Lung (tissue), 12 donors: ENCODE results near the gene EML1. TPM values are rescaled to one million over a fixed set of nuclear protein-coding genes. Genes with fewer than 3 reads are reported as not detected.

ENCODE experiments used
- ATAC-seq: fragments of 200-7000 bp; cut with Tn5 transposase; one replicate; pipeline ENCODE4 v1.9.1; 2020; ENCODE audit warnings: moderate number of reproducible peaks; ENCODE audit not compliant: insufficient read depth, low FRiP score
- DNase-seq, 3 donors: peaks; one replicate each; pipeline ENCODE4 v3.0.0-alpha.2; 2013 to 2017
- H3K27ac ChIP-seq, 2 donors: one replicate each; pipeline ENCODE4 v1.5.1; 2013; ENCODE audit warnings: mild to moderate bottlenecking in 2 of 2, moderate library complexity in 2 of 2, control low read depth in 1 of 2, inconsistent platforms in 1 of 2, low read depth in 1 of 2, low read length in 1 of 2
- H3K27me3 ChIP-seq, 3 donors: one replicate each; pipeline ENCODE4 v1.5.1; 2013; ENCODE audit warnings: low read length in 2 of 3; ENCODE audit not compliant: control insufficient read depth in 3 of 3, insufficient read depth in 3 of 3
- H3K36me3 ChIP-seq, 4 donors: one replicate each; pipeline ENCODE4 v1.5.1; 2013; ENCODE audit warnings: low read length in 4 of 4, mild to moderate bottlenecking in 1 of 4, moderate library complexity in 1 of 4; ENCODE audit not compliant: control insufficient read depth in 4 of 4, insufficient read depth in 4 of 4
- H3K4me1 ChIP-seq, 5 donors: one replicate each; pipeline ENCODE4 v1.5.1; 2013; ENCODE audit warnings: low read length in 5 of 5, mild to moderate bottlenecking in 2 of 5, moderate library complexity in 1 of 5; ENCODE audit not compliant: control insufficient read depth in 5 of 5, insufficient read depth in 5 of 5
- H3K4me3 ChIP-seq: one replicate; pipeline ENCODE4 v1.5.1; 2013; ENCODE audit warnings: mild to moderate bottlenecking, control low read depth, moderate library complexity
- H3K9ac ChIP-seq, 2 donors: one replicate each; pipeline ENCODE4 v1.5.1; 2013; ENCODE audit warnings: low read length in 2 of 2, control low read depth in 1 of 2; ENCODE audit not compliant: insufficient read depth in 1 of 2
- H3K9me3 ChIP-seq, 4 donors: one replicate each; pipeline ENCODE4 v1.5.1; 2013; ENCODE audit warnings: low read length in 3 of 4, mild to moderate bottlenecking in 1 of 4, moderate library complexity in 1 of 4; ENCODE audit not compliant: control insufficient read depth in 4 of 4, insufficient read depth in 3 of 4
- WGBS, 2 donors: extraction: QIAGEN DNeasy Blood & Tissue Kit; methylation state at CpG; one replicate each; pipeline ENCODE4 v1.1.7; 2013; 5-methylcytosine and 5-hydroxymethylcytosine counted together
- polyA plus RNA-seq, 2 donors: library from polyadenylated mRNA; stranded (reverse); fragments of 200-250 nt; gene quantifications; one replicate each; pipeline ENCODE4 v1.2.1, GENCODE V29; 2013
- total RNA-seq, 2 donors: library from RNA; depleted of rRNA in 1 of 2; stranded (reverse); fragments of >200 nt in 1 of 2; gene quantifications; one replicate each; pipeline ENCODE4 v1.2.1, GENCODE V29; 2014 to 2021
- TF ChIP-seq, protein P1 (sequence below): IDR thresholded peaks from 2 replicates; pipeline ENCODE4 v1.5.1; 2012; ENCODE audit warnings: mild to moderate bottlenecking; ENCODE audit errors: control extremely low read depth, extremely low read depth
- donor health status: control.
- donor health status: control.
- donor health status: Bipolar disorder and iron deficiency.
- donor health status: healthy.
- donor health status: DM: yes; HTN: yes; CAD: no.

EML1 gene
- total and polyA plus RNA-seq, 4 donors, result 6.7 to 88.0 (median 22.8) TPM

DNA sequence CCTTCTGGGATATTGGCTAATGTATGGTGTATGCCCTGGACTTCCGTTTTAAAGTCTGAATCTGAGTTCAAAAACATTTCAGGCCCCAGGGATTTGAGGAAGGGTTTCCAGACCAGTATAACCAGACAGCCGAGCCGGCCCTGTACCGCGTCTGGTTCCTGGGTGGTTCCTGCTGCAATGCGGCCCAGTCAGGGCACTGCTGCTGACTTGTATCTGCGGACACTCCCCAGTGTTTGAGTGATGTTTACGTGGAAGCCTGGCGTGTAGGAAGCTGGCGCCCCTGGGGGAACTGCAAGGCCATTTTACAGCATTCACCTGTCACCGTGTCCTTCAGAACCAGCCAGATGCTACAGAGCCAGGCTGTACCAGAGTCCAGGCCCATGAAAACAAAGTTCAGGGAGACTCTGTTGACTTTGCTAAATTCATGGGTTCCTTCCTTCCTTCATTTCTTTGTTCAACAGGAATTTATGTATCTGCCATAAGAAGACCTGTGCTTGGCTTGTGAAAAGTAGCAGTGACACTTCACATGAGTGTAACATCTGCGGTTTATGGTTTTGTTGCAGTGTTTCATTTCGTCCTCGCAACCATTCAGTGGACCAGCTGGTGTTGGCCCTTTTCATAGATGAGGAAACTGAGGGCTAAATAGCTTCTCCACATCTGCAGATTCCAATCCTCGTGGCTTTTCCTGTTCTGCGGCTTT, 16.8 kb downstream of the EML1 start:
- peaks cover 0 to 15% (median 7%) of the 10 kb centered on the region in 5 donors for H3K4me1 ChIP-seq
- DNase-seq (peak in 1 of 3 donors; percentile 29), ATAC-seq (no peak)
- H3K9ac ChIP-seq, result no peak overlapping the region
- no peaks in the 10 kb centered on the region for H3K9me3 ChIP-seq
- WGBS, 2 donors, result 71 to 73% methylated on average over 16 of the region's 16 CpGs
- H3K27me3 ChIP-seq, result no peaks in the 10 kb centered on the region
- no peak overlapping the region for H3K4me3 ChIP-seq
- TF ChIP-seq, protein P1, sequence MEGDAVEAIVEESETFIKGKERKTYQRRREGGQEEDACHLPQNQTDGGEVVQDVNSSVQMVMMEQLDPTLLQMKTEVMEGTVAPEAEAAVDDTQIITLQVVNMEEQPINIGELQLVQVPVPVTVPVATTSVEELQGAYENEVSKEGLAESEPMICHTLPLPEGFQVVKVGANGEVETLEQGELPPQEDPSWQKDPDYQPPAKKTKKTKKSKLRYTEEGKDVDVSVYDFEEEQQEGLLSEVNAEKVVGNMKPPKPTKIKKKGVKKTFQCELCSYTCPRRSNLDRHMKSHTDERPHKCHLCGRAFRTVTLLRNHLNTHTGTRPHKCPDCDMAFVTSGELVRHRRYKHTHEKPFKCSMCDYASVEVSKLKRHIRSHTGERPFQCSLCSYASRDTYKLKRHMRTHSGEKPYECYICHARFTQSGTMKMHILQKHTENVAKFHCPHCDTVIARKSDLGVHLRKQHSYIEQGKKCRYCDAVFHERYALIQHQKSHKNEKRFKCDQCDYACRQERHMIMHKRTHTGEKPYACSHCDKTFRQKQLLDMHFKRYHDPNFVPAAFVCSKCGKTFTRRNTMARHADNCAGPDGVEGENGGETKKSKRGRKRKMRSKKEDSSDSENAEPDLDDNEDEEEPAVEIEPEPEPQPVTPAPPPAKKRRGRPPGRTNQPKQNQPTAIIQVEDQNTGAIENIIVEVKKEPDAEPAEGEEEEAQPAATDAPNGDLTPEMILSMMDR, result no peak
- H3K36me3 ChIP-seq, result no peaks in the 10 kb centered on the region
- H3K27ac ChIP-seq, result peak overlapping the region in 1 of 2 donors; percentile 32

DNA sequence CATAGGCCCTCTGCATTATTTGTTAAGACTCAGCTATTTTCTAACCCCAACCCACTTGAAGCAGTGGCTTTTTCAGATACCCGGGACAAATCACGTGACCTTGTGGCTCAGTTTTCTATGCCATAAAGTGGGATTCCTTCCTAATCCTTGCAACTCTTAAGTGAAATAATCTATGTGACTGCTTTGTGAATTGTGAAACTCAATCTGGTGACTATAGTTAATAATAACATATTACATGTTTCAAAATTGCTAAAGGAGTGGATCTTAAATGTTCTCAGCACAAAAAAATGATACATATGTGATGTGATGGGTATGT, 17.3 kb downstream of the EML1 start:
- TF ChIP-seq, protein P1, result no peak
- no peaks in the 10 kb centered on the region for H3K27me3 ChIP-seq
- peaks cover 0 to 15% (median 7%) of the 10 kb centered on the region in 5 donors for H3K4me1 ChIP-seq
- DNase-seq (no peak), ATAC-seq (no peak)
- H3K36me3 ChIP-seq, result no peaks in the 10 kb centered on the region
- WGBS, 2 donors, result 80 to 91% methylated on average over 2 of the region's 2 CpGs
- no peaks in the 10 kb centered on the region for H3K9me3 ChIP-seq
- no peak overlapping the region for H3K9ac ChIP-seq
- H3K27ac ChIP-seq, result no peak overlapping the region
- no peak overlapping the region for H3K4me3 ChIP-seq

DNA sequence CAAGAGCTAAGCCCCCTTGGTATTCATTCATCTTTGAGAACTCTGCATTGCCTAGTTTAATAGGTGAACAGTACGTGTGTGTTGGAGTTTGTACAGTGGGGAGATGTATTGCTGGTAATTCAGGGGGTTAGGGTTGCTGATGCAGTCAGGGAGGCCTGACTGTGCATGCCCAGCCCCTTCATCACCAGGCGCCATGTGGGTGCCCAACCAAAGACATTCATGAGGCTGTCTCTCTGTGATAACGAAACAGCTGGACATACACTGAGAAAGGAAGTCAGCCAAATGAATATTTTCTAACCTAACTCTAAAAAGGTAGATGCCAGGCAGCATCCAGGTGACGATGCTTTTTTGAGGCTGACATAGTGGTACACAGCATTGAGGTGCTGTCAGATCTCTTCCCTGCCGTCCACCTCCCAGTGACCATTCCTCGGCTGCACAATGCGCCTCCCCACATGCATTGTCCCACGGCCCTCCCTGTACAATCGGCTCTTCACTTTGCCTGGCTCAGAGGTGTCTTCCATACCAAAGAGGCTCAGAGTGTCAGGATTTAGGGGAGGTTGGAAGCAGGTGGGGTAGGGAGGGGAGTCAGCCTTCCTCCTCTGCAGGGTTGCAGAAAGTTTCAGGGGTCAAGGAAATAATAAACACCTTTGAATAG, 19.0 kb downstream of the EML1 start:
- Histone ChIP-seq H3K27me3 (no peaks in the 10 kb centered on the region), H3K9ac (no peak overlapping the region), H3K9me3 (no peaks in the 10 kb centered on the region), H3K4me3 (no peak overlapping the region), H3K27ac (no peak overlapping the region), H3K4me1 (peaks cover 0 to 15% (median 7%) of the 10 kb centered on the region in 5 donors), H3K36me3 (no peaks in the 10 kb centered on the region)
- TF ChIP-seq, protein P1, result no peak
- DNase-seq, result no peak
- WGBS, 2 donors, result 85 to 88% methylated on average over 9 of the region's 9 CpGs
- ATAC-seq, result no peak
